Subcutaneous adipose tissue (tissue), 4 donors: ENCODE measurements around the gene PCBP3. TPM values are rescaled to one million over a fixed set of nuclear protein-coding genes. Genes with fewer than 3 reads are reported as not detected.

Source experiments
- total RNA-seq, 4 donors: library from RNA; depleted of rRNA; stranded (reverse); fragments of >200 nt; gene quantifications; one replicate each; pipeline ENCODE4 v1.1.0, GENCODE V29; 2016
- TF ChIP-seq, protein P1 (sequence below): fragments of 450-650 bp; IDR thresholded peaks from one replicate; pipeline ENCODE4 v1.5.1; 2016; ENCODE audit warnings: low read depth, mild to moderate bottlenecking, control low read depth, antibody characterized with exemption, moderate library complexity

The PCBP3 gene
- total RNA-seq, 4 donors from 2014 or later = 3.4 to 11.0 (median 5.7) TPM

GRCh38 chr21:45641480-45642035, 2.0 kb upstream of the PCBP3 start:
- TF ChIP-seq, protein P1, sequence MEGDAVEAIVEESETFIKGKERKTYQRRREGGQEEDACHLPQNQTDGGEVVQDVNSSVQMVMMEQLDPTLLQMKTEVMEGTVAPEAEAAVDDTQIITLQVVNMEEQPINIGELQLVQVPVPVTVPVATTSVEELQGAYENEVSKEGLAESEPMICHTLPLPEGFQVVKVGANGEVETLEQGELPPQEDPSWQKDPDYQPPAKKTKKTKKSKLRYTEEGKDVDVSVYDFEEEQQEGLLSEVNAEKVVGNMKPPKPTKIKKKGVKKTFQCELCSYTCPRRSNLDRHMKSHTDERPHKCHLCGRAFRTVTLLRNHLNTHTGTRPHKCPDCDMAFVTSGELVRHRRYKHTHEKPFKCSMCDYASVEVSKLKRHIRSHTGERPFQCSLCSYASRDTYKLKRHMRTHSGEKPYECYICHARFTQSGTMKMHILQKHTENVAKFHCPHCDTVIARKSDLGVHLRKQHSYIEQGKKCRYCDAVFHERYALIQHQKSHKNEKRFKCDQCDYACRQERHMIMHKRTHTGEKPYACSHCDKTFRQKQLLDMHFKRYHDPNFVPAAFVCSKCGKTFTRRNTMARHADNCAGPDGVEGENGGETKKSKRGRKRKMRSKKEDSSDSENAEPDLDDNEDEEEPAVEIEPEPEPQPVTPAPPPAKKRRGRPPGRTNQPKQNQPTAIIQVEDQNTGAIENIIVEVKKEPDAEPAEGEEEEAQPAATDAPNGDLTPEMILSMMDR = no peak

DNA sequence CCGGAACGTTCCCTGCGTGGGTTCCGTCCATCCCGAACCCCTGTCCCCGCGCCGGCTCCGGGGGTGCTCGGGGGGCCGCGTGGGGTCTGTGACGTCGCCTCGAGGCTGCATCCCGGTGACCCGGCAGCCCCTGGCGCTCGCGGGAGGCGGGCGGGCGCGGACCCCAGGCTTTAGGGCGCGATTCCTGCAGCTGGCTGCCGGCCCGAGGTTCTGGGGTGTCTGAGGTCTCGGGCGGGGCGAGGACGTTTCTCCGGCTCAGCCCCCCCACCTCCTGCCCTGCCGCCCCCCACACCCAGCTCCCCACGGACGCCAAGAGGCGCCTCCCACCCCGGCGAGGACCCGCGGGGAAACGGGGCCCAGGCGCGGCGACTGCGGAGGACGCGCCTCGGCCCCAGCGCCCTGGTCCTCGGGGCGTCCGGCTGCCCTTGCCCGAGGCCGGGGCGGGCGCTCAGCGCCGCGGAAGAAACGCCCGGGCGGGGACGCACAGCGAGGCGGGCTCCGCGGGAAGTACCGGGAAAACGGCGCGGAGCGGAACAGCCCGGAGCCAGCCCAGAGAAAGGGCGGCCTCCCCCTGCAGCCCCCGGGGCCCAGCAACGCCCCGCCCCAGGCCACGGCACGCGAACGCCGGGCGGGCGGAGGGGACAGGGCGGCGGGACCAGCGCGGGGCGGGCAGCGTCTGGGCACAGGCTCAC, 1.3 kb upstream of the PCBP3 start:
- TF ChIP-seq, protein P1 = no peak

GRCh38 chr21:45644041-45644906, 749 bp downstream of the PCBP3 start:
- TF ChIP-seq, protein P1 = no peak

DNA sequence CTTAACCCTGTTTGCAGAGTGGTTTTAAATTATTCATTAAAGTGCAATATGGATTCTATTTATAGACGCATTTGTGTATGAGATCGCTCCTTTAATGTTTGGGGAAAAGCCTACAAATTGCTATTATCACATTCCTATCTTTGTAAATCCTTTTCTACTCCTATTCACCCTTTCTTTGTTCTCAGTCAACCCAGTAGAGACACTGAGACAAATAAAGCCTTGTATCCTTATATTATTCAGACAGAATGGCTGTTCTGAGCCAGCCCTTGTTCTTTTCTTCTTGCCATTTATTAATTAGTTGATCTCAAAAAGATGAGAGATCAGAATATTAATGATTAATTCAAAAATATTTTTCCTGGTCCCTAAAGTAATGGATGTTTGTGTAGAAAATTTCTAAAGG, 8.4 kb downstream of the PCBP3 start:
- TF ChIP-seq, protein P1 = no peak

- TF ChIP-seq, protein P1 = no peak
These were observed 11.6 kb downstream of the PCBP3 start for GRCh38 chr21:45655124-45655523.

DNA sequence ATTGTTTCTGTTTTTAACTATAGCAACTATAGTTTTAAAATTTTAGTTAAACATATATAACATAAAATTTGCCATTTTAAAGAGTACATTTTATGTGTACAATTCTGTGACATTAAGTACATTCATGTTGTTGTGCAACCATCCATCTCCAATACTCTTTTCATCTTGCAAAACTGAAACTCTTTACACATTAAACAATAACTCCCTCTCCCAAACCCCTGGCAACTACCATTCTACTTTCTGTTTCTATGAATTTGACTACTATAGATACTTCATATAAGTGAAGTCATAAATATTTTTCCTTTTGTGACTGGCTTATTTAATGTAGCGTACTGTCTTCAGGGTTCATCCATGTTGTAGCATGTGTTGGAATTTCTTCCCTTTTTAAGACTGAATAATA, 25.9 kb downstream of the PCBP3 start:
- TF ChIP-seq, protein P1 = no peak

DNA sequence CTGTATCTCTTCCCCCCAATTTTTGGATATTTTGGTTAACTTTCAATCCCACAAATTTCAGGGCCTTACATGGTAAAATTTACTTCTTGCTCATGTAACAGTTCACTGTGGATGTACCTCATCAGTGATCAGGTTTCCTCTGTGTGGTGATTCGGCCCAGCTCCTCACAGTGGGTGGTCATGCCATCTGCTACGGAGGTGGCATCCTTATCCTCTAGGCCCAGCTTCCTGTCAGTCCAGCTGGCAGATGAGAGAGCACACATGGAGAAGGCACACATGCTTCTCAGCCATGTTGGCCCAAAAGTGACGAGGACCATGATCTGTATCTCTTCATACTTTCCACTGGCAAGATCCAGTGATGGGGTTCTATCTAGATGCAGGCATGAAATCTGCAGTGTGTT, 27.2 kb downstream of the PCBP3 start:
- TF ChIP-seq, protein P1 = no peak
